ENCODE measurements around the gene ELOF1. TPM values are rescaled to one million over a fixed set of nuclear protein-coding genes. Genes with fewer than 3 reads are reported as not detected.

ELOF1 gene
- total and polyA plus RNA-seq, 2 of the 13 experiments (the other 11 are each of a cell fraction or from before 2014, with no cell fraction given), result 14.5 to 43.2 TPM

DNA sequence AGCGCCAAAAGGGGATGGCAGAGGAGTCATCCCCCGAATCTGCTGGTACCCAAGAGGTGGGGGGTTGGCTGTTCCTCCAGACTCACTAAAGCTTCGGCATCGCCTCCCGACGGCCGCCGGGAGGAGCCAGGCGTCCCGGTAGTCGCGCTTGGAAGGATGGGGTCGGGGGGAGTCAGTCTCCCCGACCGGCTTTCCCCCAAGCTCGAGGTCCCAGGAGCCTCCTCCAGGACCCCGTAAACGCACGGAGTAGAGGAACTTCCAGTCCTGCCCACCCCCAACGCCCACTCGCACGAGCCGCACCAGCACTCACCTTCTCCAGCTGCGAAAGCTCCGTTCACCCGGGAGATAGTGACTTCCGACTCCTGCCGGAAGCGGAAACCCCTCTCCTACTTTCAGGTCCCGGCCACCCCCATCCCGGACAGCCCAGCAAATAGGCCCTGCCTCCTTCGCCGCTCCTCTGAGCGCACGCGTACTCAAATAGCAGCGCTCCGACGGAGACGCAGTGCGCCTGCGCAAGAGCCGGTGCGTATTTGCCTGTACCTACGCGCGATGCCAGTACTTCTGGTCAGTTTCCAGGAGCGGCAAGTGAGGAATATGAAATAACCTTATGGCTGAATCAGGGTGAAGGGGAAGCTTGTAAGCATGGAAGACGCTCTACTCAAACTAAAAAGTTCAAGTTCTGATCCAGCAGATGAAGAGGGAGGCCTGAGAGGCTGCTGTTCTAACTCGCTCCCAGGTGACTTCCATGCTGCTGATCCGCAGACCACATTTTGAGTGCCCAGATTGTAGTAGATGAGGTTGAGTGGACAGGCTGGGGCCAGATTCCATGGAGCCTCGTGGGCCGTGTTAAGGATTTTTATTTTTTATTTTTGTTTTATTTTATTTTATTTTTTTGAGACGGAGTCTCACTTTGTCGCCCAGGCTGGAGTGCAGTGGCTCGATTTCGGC lies at the start of gene ELOF1 (continued):
- TF ChIP-seq, protein P1, sequence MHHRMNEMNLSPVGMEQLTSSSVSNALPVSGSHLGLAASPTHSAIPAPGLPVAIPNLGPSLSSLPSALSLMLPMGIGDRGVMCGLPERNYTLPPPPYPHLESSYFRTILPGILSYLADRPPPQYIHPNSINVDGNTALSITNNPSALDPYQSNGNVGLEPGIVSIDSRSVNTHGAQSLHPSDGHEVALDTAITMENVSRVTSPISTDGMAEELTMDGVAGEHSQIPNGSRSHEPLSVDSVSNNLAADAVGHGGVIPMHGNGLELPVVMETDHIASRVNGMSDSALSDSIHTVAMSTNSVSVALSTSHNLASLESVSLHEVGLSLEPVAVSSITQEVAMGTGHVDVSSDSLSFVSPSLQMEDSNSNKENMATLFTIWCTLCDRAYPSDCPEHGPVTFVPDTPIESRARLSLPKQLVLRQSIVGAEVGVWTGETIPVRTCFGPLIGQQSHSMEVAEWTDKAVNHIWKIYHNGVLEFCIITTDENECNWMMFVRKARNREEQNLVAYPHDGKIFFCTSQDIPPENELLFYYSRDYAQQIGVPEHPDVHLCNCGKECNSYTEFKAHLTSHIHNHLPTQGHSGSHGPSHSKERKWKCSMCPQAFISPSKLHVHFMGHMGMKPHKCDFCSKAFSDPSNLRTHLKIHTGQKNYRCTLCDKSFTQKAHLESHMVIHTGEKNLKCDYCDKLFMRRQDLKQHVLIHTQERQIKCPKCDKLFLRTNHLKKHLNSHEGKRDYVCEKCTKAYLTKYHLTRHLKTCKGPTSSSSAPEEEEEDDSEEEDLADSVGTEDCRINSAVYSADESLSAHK (CRISPR knock-in tag; IDR thresholded peaks at IDR 0.05; ENCODE audit: borderline replicate concordance), result no peak
- TF ChIP-seq CREB1 (IDR thresholded peaks at IDR 0.05) (peak; percentile 48), CREB1 (CRISPR knock-in tag; IDR thresholded peaks at IDR 0.05) (no peak), ZMYM2 (CRISPR knock-in tag; IDR thresholded peaks at IDR 0.05) (no peak), FOXO1 (CRISPR knock-in tag; IDR thresholded peaks at IDR 0.05) (0 out of 2 replicates have a peak, but pooled peaks have one; percentile 6), PTBP1 (IDR thresholded peaks at IDR 0.05; ENCODE audit: low read depth, low read length, poor library complexity, severe bottlenecking) (no peak), TBP (CRISPR knock-in tag; IDR thresholded peaks at IDR 0.05) (no peak), ZNF850 (CRISPR knock-in tag; conservative IDR thresholded peaks at IDR 0.05) (no peak), MBNL3 (CRISPR knock-in tag; conservative IDR thresholded peaks at IDR 0.05) (no peak), NCOA1 (CRISPR knock-in tag; IDR thresholded peaks at IDR 0.05) (no peak), GTF3A (CRISPR knock-in tag; conservative IDR thresholded peaks at IDR 0.05) (peak; percentile 72; the same call in 1 of the 2 replicates), CREM (IDR thresholded peaks at IDR 0.05) (peak; percentile 70; the same call in 1 of the 2 replicates), CREM (CRISPR knock-in tag; IDR thresholded peaks at IDR 0.05) (no peak), ZNF83 (CRISPR knock-in tag; IDR thresholded peaks at IDR 0.05; ENCODE audit: borderline replicate concordance) (no peak), ZNF567 (CRISPR knock-in tag; IDR thresholded peaks at IDR 0.05; ENCODE audit: borderline replicate concordance) (no peak), SALL2 (CRISPR knock-in tag; IDR thresholded peaks at IDR 0.05) (peak; percentile 61), NCOA2 (CRISPR knock-in tag; IDR thresholded peaks at IDR 0.05) (peak; percentile 17; the same call in 1 of the 2 replicates), TBX3 (IDR thresholded peaks at IDR 0.05; ENCODE audit: borderline replicate concordance) (no peak), PHF21A (CRISPR knock-in tag; IDR thresholded peaks at IDR 0.05) (0 out of 2 replicates have a peak, but pooled peaks have one; percentile 32), ASH2L (IDR thresholded peaks at IDR 0.05; ENCODE audit: insufficient read length, low read depth, low read length) (peak; percentile 74), CENPT (CRISPR knock-in tag; IDR thresholded peaks at IDR 0.05; ENCODE audit: low read depth) (no peak), TP53 (CRISPR knock-in tag; conservative IDR thresholded peaks at IDR 0.05) (no peak), SYNCRIP (IDR thresholded peaks at IDR 0.05; ENCODE audit: insufficient read depth, low read depth, low read length) (no peak)
- TF ChIP-seq, protein P2, sequence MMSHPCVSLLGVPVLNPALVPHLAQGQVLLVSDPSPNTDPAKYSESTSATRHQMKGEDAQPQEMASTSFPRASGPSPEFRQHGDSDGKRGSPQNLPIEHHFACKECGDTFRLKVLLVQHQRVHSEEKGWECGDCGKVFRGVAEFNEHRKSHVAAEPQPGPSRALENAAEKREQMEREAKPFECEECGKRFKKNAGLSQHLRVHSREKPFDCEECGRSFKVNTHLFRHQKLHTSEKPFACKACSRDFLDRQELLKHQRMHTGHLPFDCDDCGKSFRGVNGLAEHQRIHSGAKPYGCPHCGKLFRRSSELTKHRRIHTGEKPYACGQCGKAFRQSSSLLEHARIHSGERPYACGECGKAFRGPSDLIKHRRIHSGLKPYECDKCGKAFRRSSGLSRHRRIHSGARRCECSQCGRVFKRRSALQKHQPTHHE (CRISPR knock-in tag; IDR thresholded peaks at IDR 0.05; ENCODE audit: borderline replicate concordance), result peak; percentile 23
- TF ChIP-seq, protein P3, sequence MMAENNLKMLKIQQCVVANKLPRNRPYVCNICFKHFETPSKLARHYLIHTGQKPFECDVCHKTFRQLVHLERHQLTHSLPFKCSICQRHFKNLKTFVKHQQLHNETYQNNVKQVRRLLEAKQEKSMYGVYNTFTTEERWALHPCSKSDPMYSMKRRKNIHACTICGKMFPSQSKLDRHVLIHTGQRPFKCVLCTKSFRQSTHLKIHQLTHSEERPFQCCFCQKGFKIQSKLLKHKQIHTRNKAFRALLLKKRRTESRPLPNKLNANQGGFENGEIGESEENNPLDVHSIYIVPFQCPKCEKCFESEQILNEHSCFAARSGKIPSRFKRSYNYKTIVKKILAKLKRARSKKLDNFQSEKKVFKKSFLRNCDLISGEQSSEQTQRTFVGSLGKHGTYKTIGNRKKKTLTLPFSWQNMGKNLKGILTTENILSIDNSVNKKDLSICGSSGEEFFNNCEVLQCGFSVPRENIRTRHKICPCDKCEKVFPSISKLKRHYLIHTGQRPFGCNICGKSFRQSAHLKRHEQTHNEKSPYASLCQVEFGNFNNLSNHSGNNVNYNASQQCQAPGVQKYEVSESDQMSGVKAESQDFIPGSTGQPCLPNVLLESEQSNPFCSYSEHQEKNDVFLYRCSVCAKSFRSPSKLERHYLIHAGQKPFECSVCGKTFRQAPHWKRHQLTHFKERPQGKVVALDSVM (CRISPR knock-in tag; IDR thresholded peaks at IDR 0.05), result no peak
